GM13976 (cell line): ENCODE measurements around the gene BRSK1.

Experiments
- DNase-seq: peaks from one replicate; pipeline ENCODE4 v3.0.0; 2012; ENCODE audit warnings: low spot score
- in situ Hi-C: fragments of 300-500 bp; cut with MboI; formaldehyde crosslinking; loops from one replicate; pipeline ENCODE4 v1.12.0; 2022; ENCODE audit warnings: low sequenced_read_pairs, mixed read lengths, inconsistent platforms; ENCODE audit not compliant: unreplicated experiment
- TF ChIP-seq, protein P1 (sequence below): IDR thresholded peaks from 2 replicates; pipeline ENCODE4 v1.5.1; 2012; ENCODE audit warnings: borderline replicate concordance, mild to moderate bottlenecking; ENCODE audit not compliant: insufficient read depth; ENCODE audit errors: extremely low read depth, missing control alignments, control extremely low read depth

The BRSK1 gene

DNA sequence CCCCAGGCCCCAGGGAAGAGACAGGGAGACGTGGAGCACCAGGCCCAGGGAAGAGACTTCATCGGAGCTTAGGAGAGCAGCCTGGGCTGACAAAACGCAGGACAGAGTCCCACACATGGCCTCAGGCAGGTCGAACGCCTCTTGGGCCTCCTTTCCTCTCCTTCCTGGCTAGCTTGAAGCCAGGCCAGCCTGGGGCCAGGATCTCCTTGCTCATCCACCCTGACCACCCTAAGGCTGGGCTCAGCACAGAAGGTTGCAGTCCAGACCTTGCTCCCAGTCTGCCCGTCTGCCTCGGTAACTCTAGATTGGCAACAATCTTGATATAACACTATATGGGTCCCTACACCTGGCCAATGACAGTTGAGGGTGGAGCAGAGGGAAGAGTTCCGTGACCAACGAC, 35.1 kb upstream of the BRSK1 start:
- in situ Hi-C loops, result no loop called here
- TF ChIP-seq, protein P1, sequence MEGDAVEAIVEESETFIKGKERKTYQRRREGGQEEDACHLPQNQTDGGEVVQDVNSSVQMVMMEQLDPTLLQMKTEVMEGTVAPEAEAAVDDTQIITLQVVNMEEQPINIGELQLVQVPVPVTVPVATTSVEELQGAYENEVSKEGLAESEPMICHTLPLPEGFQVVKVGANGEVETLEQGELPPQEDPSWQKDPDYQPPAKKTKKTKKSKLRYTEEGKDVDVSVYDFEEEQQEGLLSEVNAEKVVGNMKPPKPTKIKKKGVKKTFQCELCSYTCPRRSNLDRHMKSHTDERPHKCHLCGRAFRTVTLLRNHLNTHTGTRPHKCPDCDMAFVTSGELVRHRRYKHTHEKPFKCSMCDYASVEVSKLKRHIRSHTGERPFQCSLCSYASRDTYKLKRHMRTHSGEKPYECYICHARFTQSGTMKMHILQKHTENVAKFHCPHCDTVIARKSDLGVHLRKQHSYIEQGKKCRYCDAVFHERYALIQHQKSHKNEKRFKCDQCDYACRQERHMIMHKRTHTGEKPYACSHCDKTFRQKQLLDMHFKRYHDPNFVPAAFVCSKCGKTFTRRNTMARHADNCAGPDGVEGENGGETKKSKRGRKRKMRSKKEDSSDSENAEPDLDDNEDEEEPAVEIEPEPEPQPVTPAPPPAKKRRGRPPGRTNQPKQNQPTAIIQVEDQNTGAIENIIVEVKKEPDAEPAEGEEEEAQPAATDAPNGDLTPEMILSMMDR, result no peak
- no peak for DNase-seq

DNA sequence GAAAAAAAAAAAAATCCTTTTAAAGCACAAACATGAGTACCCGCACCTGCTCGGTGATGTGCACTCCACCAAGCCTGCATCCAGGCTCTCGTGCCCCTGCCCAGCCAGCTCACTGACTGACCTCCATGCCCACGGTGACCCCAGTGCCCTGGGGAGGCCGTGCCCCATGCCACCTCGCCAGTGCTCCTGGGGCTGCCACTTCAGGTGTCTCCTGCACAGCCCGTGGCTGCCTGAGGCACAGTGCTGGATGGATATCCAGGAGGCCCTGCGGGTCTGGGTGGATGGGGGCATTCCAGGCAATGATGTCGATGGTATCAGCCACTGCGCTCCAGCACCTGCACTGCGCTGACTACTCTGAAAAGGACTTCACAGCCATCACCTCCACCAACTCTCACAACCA, 34.0 kb upstream of the BRSK1 start:
- TF ChIP-seq, protein P1, result no peak
- DNase-seq, result no peak
- in situ Hi-C loops, result no loop called here

DNA sequence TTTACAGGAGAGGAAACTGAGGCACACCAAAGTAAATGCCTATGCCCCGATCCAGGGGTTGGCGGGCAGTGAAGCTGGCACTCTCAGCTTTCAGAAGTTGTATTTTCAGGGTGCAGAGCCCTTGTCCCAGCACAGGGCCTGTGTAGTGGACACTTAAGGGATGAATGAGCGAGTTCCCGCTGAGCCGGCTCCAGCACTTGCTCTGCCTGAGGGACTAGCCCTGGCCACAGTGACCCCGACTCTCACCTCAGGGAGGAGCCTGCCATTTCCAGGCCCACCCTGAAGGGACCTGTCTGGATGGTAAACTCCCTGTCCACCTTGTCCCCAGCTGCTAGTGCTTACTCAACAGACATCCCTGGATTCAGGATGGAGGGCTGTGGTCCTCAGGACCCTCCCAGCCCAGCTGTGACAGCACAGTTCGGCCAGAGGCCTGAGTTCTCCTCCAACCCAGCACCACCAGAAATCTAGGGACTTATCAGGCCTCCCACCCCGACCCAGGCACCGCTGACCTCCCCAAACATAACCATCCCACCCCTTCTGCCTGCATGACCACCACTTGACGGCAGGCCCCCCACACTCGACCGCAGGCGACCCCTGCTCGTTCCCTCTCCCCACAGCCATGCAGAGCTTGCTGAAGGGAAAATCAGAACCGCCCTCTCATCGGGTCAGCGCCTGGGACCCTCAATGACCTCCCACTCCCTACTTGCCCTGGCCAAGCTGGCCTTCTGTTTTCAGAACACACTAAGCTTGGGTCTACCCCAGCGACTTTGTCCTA, 33.3 kb upstream of the BRSK1 start:
- TF ChIP-seq, protein P1, result no peak
- in situ Hi-C loops, result no loop called here
- no peak for DNase-seq

- peak; percentile 66 for DNase-seq
- in situ Hi-C loops, result no loop called here
- TF ChIP-seq, protein P1, result no peak
These were observed 32.3 kb upstream of the BRSK1 start for GRCh38 chr19:55251341-55252081.

DNA sequence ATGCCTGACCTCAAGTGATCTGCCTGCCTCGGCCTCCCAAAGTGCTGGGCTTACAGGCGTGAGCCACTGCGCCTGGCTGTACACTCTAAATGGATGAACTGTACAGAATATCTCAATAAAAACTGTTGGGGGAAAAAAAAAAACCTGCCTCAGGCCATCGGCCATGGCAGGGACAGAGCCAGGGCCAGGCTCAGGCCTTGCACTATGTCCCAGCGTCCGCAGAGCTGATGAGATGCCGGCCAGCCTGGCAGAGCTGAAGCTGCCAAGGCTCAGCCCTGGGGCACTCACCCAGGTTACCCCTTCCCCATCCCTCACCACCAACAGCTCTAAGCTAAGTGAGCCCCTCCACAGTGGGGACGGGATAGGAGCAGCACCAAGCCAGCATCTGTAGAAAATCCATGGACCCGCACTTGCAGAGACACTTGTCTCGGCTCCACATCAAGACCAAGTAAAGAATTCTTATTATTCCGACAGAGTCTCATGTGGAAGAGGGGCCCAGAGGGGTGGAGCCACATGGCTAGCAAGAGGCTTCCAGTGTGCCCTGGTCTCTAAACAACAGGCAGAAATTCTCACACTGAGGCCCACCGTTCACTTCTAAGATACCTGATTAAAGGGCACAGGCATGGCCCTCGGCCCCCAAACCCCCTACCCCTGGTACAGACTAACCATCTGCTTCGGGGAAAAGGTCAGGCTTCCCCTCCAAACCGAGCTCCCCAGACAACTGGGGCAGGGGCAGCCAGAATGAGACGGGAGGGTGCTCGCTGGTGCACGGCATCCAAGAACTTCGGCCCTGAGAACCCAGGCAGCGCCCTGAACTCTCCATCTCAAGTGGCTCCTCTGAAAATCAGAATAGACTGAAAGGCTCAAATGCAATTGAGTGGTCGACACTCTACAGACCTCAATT, 30.8 kb upstream of the BRSK1 start:
- no peak for DNase-seq
- in situ Hi-C loops, result no loop called here

More for the DNA sequence above, 30.8 kb upstream of the BRSK1 start:
- TF ChIP-seq, protein P1, result no peak
